RPMI8226 (cell line): ENCODE results near the gene ZNF441.
"Not testable (repeated sequence)": the region's sequence is repeated elsewhere in the genome, so short reads cannot be mapped to it uniquely, and the experiment has no call there.

ENCODE experiments used
- DNase-seq: peaks from one replicate; pipeline ENCODE4 v3.0.0-alpha.2; 2015

The ZNF441 gene

DNA sequence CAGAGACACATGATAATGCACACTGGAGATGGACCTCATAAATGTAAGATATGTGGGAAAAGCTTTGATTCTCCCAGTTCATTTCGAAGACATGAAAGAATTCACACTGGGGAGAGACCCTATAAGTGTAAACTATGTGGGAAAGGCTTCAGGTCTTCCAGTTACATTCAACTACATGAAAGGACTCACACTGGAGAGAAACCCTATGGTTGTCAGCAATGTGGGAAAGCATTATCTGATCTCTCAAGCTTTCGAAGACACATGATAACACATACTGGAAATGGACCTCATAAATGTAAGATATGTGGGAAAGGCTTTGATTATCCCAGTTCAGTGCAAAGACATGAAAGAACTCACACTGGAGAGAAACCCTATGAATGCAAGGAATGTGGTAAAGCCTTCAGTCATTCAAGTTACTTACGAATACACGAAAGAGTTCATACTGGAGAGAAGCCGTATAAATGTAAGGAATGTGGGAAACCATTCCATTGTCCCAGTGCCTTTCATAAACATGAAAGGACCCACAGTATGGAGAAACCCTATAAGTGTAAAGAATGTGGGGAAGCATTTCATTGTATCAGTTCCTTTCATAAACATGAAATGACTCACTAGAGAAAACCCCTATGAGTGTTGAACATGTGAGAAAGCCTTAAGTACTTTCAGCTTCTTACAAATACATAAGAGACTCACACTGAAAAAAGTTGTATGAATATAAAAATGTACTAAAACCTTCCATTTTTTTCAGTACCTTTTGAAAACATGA, 14.7 kb downstream of the ZNF441 start:
- DNase-seq = no peak

DNA sequence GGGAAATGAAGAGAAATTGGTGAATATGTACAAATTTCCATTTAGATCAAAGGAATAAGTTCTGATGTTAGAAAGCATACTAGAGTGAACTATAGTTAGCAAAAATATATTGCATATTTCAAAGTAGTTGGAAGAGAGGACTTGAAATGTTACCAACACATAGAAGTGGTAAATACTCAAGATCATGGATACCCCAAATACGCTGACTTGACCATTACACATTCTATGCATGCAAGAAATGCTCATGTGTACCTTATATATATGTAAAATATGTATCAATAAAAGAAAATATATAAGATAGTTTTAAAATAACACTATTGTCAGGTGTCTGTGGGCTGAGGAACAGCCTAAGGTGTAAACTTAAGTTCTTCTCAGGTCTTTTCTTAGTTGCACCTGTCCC, 17.0 kb downstream of the ZNF441 start:
- no peak for DNase-seq

DNA sequence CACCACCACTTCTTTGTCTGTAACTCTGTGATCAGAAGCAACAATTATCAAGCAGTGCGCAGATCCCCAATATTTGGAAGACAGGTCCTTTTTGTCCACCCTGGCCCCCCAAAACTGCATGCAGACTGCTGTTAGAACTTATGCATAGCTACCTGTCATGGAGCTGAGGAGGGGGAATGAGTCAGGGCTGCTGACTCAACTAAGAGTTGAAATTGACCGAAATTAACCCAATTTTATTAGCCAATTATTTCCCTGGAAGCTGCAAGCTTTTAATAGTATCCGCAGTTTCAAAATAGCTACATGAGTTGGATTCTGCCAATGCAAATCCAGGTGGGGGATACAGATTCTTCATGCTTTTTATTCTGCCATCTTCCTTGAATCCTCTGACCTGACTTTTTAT, 17.6 kb downstream of the ZNF441 start:
- DNase-seq = no peak

DNA sequence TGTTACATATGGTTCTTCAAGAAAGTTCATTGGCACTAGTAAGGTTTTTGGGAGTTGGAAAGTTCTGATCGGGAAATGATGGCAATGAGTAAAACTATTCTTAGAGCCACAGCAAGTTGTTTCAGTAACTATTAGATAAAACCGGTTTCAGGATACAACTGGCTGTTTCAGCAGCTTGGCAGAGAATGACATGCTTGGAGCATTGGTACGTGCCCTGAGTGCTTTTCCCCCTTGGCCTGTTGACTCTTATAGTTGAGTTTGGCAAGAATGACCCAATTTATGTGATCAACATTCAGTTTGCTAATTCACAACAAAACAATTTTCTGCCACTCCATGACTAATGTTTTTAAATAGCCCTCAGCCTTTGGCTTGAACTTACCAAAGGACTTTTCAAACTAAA, 20.7 kb downstream of the ZNF441 start:
- DNase-seq = no peak

DNA sequence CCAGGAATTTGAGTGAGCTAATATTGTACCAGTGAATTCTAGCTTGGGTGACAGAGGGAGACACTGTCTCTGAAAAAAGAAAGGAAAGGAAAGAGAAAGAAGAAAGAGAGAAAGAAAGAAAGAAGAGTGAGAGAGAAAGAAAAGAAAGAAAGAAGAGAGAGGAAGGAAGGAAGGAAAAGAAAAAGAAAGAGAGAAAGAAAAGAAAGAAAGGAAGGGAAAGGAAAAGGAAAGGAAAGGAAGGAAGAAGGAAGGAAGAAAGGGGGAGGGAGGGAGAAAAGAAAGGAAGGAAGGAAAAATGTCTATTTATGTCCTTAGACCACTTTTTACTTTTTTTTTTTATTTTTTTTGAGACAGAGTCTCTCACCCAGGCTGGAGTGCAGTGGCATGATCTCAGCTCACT, 26.1 kb downstream of the ZNF441 start:
- no peak for DNase-seq

DNA sequence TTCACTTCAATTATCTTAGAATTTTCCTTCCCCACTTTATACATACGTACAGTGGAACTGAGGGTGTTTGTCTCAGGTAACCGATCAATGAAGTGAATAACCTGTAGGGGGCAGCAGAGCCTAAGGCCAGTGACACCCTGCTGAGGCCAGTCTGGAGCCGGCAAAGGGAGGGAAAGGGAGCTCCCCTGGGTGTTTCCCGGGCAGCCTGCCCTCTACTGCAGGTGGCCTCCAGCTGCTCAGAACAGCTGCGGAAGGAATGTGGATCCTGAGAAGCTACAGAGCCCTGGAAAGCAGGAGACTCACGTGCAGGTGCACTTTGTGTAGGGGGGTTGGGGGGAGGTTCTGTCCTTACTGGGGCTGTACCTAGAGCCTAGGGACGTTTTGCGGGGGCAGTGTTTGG, 30.7 kb downstream of the ZNF441 start:
- DNase-seq = peak; percentile 88

DNA sequence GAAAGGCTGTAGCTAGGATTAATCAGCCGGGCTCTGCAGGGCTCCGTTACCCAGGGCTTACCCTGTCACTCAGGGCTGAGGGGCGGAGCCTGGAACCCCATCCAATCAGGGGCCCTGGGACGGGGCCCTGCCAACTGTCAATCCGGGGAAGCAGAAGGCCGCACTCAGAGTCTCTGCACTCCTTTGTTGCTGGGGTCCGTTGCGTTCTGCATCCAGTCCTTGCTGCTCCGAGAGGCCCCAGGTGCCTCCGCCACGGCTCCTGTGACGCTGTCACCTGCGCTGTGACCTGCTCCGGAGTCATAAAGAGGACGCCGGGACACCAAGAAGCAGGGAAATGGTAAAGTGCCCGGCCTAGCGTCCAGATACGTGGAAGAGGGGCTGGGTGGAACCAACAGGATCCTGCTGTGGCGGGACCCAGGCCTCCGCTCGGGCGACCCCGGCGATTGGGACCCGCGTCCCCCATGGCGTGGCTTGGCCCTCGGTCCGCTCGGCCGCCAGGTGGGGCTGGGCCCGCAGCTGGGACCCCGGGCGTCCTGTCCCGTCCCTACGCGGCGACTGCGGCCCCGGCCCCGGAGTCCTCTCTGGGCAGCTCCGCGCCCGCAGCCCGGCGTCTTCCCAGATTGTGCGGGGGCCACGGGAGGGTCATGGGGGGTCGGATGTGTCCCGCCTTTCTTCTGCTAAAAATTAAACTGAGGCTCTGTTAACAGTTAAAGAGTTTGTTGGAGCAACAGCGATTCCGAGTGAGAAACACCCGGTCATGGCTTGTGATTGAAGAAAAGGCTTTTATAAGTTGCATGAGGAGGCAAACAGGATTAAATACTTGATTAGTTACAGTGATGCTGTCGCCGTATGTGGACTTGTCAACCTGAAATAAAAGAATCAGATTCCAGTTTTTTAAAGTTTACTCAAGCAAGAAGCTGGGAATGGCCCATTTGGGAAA, 31.9 kb downstream of the ZNF441 start, which contains the start of gene ZNF491:
TSS of gene ZNF491 (plus strand) at position 133 of the 940 bp plus-strand sequence. CDS start 7,431 bp downstream, outside the sequence.
- peak; percentile 89 for DNase-seq

DNA sequence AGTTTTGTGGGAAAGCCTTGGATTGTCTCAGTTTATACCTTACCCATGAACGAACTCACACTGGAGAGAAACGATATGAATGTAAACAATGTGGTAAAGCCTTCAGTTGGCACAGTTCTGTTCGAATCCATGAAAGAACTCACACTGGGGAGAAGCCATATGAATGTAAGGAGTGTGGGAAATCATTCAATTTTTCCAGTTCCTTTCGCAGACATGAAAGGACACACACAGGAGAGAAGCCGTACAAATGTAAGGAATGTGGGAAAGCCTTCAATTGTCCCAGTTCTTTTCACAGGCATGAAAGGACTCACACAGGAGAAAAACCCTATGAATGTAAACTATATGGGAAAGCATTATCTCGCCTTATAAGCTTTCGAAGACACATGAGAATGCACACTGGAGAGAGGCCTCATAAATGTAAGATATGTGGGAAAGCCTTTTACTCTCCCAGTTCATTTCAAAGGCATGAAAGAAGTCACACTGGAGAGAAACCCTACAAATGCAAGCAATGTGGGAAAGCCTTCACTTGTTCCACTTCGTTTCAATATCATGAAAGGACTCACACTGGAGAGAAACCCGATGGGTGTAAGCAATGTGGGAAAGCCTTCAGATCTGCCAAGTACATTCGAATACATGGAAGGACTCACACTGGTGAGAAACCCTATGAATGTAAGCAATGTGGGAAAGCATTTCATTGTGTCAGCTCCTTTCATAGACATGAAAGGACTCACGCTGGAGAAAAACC, 39.7 kb downstream of the ZNF441 start:
- DNase-seq = no peak

DNA sequence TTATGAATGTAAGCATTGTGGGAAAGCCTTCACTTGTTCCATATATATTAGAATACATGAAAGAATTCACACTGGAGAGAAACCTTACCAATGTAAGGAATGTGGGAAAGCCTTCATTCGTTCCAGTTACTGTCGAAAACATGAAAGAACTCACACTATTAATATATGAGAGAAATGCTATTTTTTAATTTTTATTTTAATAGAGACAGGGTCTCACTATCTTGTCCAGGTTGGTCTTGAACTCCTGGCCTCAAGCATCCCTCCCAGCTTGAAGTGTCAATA, 40.2 kb downstream of the ZNF441 start:
- no peak for DNase-seq

DNA sequence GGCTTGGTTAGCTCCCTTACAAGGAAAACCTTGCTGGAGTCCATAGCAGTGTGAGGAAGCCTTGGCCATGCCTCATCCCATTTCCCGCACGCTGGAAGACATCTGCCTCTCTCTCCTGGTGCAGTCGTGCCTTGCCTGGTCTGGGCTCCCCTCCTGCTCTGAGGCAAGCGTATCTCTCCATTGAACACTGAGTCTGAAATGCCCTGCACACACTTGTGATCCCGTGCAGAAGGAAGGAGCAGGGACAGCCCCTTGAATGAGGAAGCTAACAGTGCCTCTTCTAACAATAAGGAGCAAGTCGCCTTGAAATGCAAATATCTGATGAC, 46.9 kb downstream of the ZNF441 start:
- DNase-seq = no peak

DNA sequence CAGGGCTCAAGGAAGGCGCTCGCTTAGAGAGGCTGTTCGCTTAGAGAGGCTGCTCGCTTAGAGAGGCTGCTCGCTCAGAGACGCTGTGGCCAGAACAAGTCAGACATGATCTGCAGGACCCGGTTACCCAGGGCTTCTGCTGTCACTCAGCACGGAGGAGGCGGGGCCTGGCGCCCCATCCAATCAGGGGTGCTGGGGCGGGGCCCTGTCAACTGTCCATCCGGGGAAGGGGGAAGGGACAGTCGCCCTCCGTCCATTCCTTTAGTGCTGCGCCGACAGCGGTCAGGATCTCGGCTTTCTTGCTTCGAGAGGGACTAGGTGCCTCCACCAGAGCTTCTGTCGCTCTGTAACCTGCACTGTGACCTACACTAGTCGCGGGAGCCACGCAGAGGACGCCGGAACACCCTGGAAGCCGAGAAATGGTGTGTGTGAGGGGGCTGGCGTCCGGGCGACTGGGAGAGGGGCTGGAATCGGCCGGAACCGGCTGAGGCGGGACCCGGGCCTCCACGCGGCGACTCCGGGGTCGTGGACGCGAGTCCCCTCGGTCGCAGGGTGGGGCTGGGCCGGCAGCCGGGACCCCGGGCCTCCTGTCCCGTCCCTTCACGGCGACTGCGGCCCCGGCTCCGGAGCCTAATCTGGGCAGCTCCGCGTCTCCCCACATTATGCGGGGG, 47.4 kb downstream of the ZNF441 start, which contains the start of gene ZNF440:
TSS of gene ZNF440 (plus strand) at position 245 of the 671 bp plus-strand sequence. CDS start at position 420, 175 bp downstream.
- DNase-seq = peak; percentile 94

DNA sequence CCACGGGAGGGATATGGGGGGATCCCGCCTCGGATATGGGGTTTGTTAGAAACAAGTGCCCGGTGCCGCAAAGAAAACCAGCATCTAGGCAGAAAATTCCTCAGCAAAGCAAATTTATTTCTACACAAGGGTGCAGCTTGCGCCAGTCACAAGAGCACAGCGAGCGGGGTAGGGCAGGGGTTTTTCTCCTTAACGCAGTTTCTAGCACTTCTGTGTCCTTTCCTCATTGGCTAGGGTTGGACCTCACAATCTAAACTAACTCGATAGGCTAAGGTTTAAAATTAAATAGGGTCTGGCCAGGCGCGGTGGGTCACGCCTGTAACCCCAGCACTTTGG, 47.9 kb downstream of the ZNF441 start:
- peak; percentile 19 for DNase-seq

DNA sequence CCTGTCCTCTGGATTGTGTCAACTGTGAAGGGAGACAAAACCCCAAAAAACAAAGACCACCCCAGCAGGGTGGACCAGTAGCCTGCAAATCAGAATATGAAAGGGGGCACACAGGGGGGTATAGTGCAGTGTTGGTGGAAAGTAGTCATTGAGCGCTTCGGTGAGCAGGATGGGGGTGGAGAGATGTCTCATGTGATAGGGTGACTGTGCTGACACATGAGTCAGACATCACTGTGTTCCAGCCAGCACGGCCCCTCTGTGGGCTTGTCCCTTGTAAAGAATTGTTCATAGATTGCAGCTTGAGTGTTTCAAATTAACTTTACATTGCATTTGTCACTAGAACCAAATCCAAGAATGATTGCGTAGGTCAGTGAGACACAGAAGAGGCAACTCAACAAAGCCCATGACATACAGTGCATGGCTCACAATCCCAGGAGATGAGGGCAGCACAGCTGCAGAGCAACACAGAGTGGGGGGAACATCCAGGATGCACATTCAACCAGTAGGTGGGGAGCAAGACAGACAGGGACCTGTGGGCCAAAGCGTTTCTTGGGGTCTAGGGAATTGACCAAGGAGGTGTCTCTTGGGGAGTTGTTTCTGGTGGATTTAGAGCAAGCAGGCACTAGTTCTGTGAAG, 54.8 kb downstream of the ZNF441 start:
- DNase-seq = no peak

DNA sequence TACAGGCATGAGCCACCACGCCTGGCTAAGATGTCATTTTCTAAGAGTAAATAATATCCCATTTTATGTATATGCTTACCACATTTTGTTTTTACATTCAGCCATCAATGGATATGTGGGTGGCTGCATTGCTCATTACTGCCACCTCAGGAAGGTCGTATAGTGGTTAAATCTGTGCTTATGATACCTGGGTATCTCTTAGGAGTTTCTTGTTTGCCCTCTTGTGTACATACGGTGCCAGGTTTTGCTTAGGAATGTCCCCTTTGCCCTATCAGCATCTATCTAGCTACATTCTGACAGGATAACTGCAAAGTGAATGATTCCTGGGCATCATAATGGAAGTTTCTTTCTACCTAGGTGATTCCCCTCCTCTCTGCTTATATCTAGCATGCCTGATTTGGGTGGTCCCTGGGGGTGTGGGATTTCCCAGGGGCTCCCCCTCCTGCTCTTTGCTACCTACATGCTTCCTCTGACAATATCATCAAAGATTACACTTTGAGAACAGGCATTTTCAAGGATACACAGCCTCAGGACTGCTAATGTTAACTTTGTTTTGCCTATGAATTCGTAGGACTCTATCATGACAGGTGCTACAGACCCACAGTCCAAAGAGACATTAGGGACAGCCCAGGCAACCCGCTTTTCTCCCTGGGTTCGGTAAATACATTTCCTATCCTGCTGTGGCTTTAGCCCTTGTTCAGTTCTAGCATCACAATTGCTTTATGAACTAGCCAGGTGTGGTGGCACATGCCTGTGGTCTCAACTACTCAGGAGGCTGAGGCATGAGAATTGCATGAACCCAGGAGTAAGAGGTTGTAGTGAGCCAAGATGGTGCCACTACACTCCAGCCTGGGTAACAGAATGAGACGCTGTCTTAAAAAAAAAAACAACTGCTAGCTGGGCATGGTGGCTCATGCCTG, 62.4 kb downstream of the ZNF441 start:
- not testable (repeated sequence) for DNase-seq

DNA sequence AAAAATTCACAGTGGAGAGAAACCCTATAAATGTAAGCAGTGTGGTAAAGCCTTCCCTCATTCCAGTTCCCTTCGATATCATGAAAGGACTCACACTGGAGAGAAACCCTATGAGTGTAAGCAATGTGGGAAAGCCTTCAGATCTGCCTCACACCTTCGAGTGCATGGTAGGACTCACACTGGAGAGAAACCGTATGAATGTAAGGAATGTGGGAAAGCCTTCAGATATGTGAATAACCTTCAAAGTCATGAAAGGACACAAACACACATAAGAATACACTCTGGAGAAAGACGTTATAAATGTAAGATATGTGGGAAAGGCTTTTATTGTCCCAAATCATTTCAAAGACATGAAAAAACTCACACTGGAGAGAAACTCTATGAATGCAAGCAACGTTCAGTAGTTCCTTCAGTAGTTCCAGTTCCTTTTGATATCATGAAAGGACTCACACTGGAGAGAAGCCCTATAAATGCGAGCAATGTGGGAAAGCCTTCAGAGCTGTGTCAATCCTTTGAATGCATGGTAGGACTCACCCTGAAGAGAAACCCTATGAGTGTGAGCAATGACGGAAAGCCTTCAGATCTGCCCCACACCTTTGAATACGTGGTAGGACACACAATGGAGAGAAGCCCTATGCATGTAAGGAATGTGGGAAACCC, 65.6 kb downstream of the ZNF441 start:
- DNase-seq = no peak

DNA sequence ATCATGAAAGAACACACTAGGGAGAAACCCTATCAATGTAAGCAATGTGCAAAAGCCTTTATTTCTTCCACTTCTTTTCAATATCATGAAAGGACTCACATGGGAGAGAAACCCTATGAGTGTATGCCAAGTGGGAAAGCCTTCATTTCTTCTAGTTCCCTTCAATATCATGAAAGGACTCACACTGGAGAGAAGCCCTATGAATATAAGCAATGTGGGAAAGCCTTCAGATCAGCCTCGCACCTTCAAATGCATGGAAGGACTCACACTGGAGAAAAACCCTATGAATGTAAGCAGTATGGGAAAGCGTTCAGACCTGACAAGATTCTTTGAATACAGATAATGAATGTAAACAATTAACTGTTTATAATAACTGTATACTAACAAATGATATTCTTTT, 66.7 kb downstream of the ZNF441 start:
- DNase-seq = no peak
